Ovary (tissue), 9 donors: ENCODE data around the gene PRR15L. TPM values are rescaled to one million over a fixed set of nuclear protein-coding genes. Genes with fewer than 3 reads are reported as not detected.

Experiments
- DNase-seq, 5 donors: peaks; one replicate each; pipeline ENCODE4 v3.0.0-alpha.2; 2019 to 2020
- H3K27ac ChIP-seq, 2 donors: fragments of 200-600 bp; one replicate each; pipeline versions ENCODE4 v1.5.1 to v1.8.0; 2019 to 2022
- H3K27me3 ChIP-seq: fragments of 200-600 bp; one replicate; pipeline ENCODE4 v1.8.0; 2022
- H3K36me3 ChIP-seq: fragments of 200-600 bp; sonication (generic); one replicate; pipeline ENCODE4 v1.5.1; 2019
- H3K4me1 ChIP-seq: one replicate; pipeline ENCODE4 v1.8.1; 2013; ENCODE audit warnings: mild to moderate bottlenecking, moderate library complexity; ENCODE audit not compliant: insufficient read depth
- H3K4me3 ChIP-seq: fragments of 200-600 bp; sonication (generic); one replicate; pipeline ENCODE4 v1.5.1; 2017
- H3K9me3 ChIP-seq, 2 donors: fragments of 200-600 bp in 1 of 2; sonication (generic) in 1 of 2; one replicate each; pipeline versions ENCODE4 v1.5.1 to v1.8.1; 2013 to 2019; ENCODE audit warnings: mild to moderate bottlenecking in 1 of 2, moderate library complexity in 1 of 2
- CTCF ChIP-seq, 3 donors: fragments of 450-650 bp in 2 of 3; fragments of 200-600 bp in 1 of 3; IDR thresholded peaks; one replicate each; pipeline versions ENCODE4 v1.5.1 to v1.8.0; 2016 to 2022; ENCODE audit warnings: antibody characterized with exemption in 3 of 3, mild to moderate bottlenecking in 1 of 3
- EP300 ChIP-seq: sonication (generic); formaldehyde crosslinking; IDR thresholded peaks from one replicate; pipeline ENCODE4 v1.6.1; 2017; ENCODE audit warnings: antibody characterized with exemption
- POLR2A ChIP-seq: fragments of 450-650 bp; IDR thresholded peaks from one replicate; pipeline ENCODE4 v1.6.1; 2017; ENCODE audit warnings: antibody characterized with exemption, mild to moderate bottlenecking, moderate library complexity
- WGBS, 3 donors: extraction: QIAGEN DNeasy Blood & Tissue Kit in 1 of 3; methylation state at CpG; one replicate each; pipeline versions ENCODE4 v1.1.5 to v1.1.7; 2013 to 2017; 5-methylcytosine and 5-hydroxymethylcytosine counted together
- intact Hi-C, 4 donors: fragments of 100-400 bp; cut with DNase I; formaldehyde crosslinking; loops; one replicate each; pipeline versions ENCODE4 v1.11.0 to v1.15.1; 2022 to 2023
- polyA plus RNA-seq, 2 donors: library from polyadenylated mRNA; stranded (reverse); fragments of 200-250 nt in 1 of 2; fragments of 350-450 nt in 1 of 2; fragmentation: Illumina TruSeq in 1 of 2; extraction: RNeasy Lipid Tissue Mini Kit (QIAGEN cat#74804) in 1 of 2; gene quantifications; one replicate each; pipeline ENCODE4 v1.2.3, GENCODE V29; 2013 to 2014
- total RNA-seq, 7 donors: library from RNA; depleted of rRNA in 2 of 7; stranded (reverse); fragments of >200 nt in 2 of 7; fragmentation: NEBNext Ultra II Directional in 3 of 7; extraction: Animal tissue kit (Norgen Biotek cat#: 25700) in 3 of 7; gene quantifications; one replicate each; pipeline versions ENCODE4 v1.1.0 to v1.2.4, GENCODE V29; 2016 to 2023
- donor health status: DM: no; HTN: no; CAD: no; lungs with moderate emphysema.
- donor health status: DM: no; HTN: no; CAD: no.
- donor health status: Bipolar disorder and iron deficiency.
- donor health status: DM: yes; HTN: yes; CAD: no.
- donor health status: DM: no; HTN: no; CAD: no.
- donor health status: DM: yes; HTN: yes; CAD: no.

Gene PRR15L
- total and polyA plus RNA-seq, 9 donors, result 0.16 to 22.3 (median 0.38) TPM

GRCh38 chr17:47999582-47999981 is 41.9 kb upstream of the PRR15L start:
- 50 to 57% (median 52%) methylated on average over 4 of the region's 4 CpGs for WGBS, 3 donors
- intact Hi-C loops, result no loop called here
- TF ChIP-seq POLR2A, result no peak
- no peak for TF ChIP-seq CTCF (IDR thresholded peaks at IDR 0.05)
- TF ChIP-seq EP300, result no peak
- no peaks in the 10 kb centered on the region for H3K27me3 ChIP-seq
- no peak for DNase-seq
- H3K9me3 ChIP-seq, result no peaks in the 10 kb centered on the region
- H3K4me3 ChIP-seq, result no peak overlapping the region
- no peaks in the 10 kb centered on the region for H3K4me1 ChIP-seq
- H3K27ac ChIP-seq, result no peak overlapping the region
- no peaks in the 10 kb centered on the region for H3K36me3 ChIP-seq

DNA sequence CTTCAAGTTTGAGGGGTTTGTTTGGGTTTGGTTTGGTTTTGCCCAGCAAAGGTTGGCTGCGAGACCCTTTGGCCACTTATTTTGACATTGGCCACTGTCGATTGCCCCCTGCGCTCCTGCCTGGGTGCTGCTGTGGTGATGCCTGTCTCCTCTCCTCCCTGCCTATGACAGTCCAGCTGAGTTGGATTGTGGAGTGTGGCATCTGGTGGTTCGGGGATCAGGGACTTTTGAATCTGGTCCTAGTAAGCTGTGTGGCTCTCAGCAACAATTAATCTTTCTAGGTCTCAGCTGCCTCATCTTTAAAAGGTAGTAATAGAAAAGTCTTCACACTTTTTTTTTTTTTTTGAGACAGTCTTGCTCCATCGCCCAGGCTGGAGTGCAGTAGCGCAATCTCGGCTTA is 40.4 kb upstream of the PRR15L start:
- H3K27ac ChIP-seq, result no peak overlapping the region
- intact Hi-C loops, result no loop called here
- no peaks in the 10 kb centered on the region for H3K9me3 ChIP-seq
- TF ChIP-seq EP300, result no peak
- TF ChIP-seq CTCF (IDR thresholded peaks at IDR 0.05), result no peak
- no peak for TF ChIP-seq POLR2A
- H3K4me1 ChIP-seq, result no peaks in the 10 kb centered on the region
- DNase-seq, result no peak
- no peaks in the 10 kb centered on the region for H3K27me3 ChIP-seq
- WGBS, 3 donors, result 88 to 95% (median 94%) methylated on average over 7 of the region's 7 CpGs
- H3K36me3 ChIP-seq, result no peaks in the 10 kb centered on the region
- H3K4me3 ChIP-seq, result no peak overlapping the region

DNA sequence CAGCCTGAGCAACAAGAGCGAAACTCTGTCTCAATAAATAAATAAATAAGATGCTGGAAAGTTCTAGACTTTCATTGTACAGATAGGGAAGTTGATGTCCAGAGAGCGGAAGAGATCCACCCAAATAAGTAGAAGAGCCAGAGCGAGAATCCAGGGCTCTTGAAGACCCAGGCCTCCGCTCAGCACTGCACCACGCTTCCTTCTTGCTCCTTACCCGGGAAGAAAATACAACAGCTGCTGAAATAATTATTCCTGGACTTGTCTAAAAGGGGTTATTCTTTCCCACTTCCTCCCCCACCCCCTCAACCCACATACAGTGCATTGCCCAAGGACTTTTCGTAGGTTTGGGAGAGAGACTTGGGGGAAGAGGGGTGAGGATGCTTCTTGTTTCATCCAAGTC is 39.9 kb upstream of the PRR15L start:
- intact Hi-C loops, result no loop called here
- H3K27ac ChIP-seq, result no peak overlapping the region
- no peak for DNase-seq
- 75 to 80% (median 75%) methylated on average over 7 of the region's 7 CpGs for WGBS, 3 donors
- H3K4me3 ChIP-seq, result no peak overlapping the region
- H3K27me3 ChIP-seq, result no peaks in the 10 kb centered on the region
- H3K36me3 ChIP-seq, result no peaks in the 10 kb centered on the region
- no peaks in the 10 kb centered on the region for H3K4me1 ChIP-seq
- no peaks in the 10 kb centered on the region for H3K9me3 ChIP-seq
- no peak for TF ChIP-seq POLR2A
- no peak for TF ChIP-seq CTCF (IDR thresholded peaks at IDR 0.05)
- no peak for TF ChIP-seq EP300

DNA sequence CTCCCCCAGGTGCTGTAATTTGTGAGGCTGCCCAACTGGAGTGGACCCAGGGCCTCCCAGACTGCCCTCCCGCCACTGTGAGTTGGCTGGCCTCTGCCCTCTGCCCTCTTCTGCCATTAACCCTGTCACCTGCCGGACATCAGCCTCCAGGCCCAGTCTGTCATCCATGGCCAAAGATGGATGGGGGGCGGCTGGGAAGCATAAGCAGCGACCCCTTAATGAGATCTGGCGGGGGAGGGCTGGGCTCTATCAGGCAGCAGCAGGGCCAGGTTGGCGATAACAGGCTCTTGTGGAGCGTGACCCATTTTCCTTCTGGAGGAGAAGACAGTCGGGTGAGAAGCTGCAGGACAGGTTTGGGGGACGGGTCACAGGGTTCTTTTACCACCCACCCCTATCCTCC is 38.5 kb upstream of the PRR15L start:
- Histone ChIP-seq H3K9me3 (no peaks in the 10 kb centered on the region), H3K36me3 (no peaks in the 10 kb centered on the region), H3K27me3 (no peaks in the 10 kb centered on the region), H3K27ac (no peak overlapping the region), H3K4me1 (no peaks in the 10 kb centered on the region), H3K4me3 (no peak overlapping the region)
- WGBS, 3 donors, result 62 to 77% (median 67%) methylated on average over 9 of the region's 9 CpGs
- no peak for DNase-seq
- intact Hi-C loops, result no loop called here
- TF ChIP-seq CTCF (IDR thresholded peaks at IDR 0.05) (no peak), POLR2A (no peak), EP300 (no peak)
